SK-N-MC (cell line): Measurements from ENCODE around the gene TTC19.

Experiments used
- EZH2 ChIP-seq: fragments of 200-600 bp; sonication (generic); IDR thresholded peaks from one replicate; pipeline ENCODE4 v1.6.1; 2017; ENCODE audit warnings: antibody characterized with exemption
- POLR2AphosphoS5 ChIP-seq: IDR thresholded peaks from 2 replicates; pipeline ENCODE4 v1.6.1; 2012; ENCODE audit warnings: mild to moderate bottlenecking, low read depth, low read length, borderline replicate concordance

DNA sequence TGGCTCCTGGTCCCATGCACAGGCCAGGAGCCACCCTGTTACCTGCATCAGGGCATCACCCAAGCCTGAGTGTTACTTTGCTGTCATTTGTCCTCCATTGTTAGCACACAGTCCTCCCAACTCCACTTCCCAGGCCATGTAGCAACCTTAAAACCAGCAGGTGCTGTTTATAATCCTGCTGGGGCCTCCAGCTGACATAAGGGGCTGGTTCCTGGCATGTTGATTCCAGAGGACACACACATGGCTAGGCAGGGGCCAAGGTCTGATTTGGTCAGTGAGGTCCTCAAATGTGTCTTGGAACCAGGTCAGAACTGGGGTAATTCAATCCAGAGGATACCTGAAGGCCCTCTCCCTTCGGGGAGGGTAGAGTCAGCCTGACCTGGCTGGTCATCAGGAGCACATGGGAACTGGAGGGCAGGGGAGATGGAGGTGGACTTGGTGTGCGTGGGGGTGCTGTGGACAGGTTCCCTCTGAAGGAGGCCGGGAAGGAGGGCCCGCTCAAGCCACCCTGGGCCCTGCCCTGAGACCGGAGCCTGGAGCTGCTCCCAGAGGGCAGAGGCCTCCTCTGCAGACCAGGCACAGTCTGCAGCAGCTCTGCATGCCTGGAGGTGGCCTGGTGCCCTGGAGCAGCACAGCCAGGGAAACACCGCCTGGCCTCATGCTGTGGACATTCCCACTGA is 48.1 kb upstream of the TTC19 start:
- TF ChIP-seq POLR2AphosphoS5 (no peak), EZH2 (no peak)
